Measurements from ENCODE around the gene ATF6. TPM values are rescaled to one million over a fixed set of nuclear protein-coding genes. Genes with fewer than 3 reads are reported as not detected.

The ATF6 gene
- total RNA-seq, 2 experiments from 2014 or later: 20.8 to 23.0 TPM

DNA sequence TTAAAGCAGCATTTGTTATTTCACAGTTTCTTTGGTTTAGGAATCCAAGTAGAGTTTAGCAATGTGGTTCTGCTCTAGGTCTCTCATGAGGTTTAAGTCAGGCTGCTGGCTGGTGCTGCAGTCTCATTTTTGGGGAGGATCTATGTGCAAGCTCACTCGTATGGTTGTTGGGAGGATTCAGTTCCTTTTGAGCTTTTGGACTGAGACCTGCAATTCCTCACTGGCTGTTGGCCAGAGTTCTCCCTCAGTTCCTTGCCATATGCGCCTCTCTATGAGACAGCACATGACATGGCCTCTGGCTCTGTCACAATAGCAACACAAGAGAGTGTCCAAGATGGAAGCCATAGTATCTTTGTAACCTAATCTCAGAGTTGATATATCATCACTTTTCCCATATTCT, 166.5 kb downstream of the ATF6 start:
- no peaks in the 10 kb centered on the region for H3K9me3 Mint-ChIP-seq
- no peak for DNase-seq
- no peak overlapping the region for H3K4me3 Mint-ChIP-seq
- no peak overlapping the region for H3K27ac Mint-ChIP-seq
- ChIA-PET CTCF (interaction anchor here (1.6 kb wide), 1 partner anchor 140 kb away, joined by 5 read pairs; no protein-coding TSS in a partner anchor), POLR2A (no interaction called here)
- peaks cover 35% of the 10 kb centered on the region for H3K4me1 Mint-ChIP-seq (ENCODE audit: low read depth)
- no peaks in the 10 kb centered on the region for H3K27me3 Mint-ChIP-seq
- intact Hi-C loops (cut with micrococcal nuclease): no loop called here
- H3K36me3 Mint-ChIP-seq: peaks cover 8% of the 10 kb centered on the region

DNA sequence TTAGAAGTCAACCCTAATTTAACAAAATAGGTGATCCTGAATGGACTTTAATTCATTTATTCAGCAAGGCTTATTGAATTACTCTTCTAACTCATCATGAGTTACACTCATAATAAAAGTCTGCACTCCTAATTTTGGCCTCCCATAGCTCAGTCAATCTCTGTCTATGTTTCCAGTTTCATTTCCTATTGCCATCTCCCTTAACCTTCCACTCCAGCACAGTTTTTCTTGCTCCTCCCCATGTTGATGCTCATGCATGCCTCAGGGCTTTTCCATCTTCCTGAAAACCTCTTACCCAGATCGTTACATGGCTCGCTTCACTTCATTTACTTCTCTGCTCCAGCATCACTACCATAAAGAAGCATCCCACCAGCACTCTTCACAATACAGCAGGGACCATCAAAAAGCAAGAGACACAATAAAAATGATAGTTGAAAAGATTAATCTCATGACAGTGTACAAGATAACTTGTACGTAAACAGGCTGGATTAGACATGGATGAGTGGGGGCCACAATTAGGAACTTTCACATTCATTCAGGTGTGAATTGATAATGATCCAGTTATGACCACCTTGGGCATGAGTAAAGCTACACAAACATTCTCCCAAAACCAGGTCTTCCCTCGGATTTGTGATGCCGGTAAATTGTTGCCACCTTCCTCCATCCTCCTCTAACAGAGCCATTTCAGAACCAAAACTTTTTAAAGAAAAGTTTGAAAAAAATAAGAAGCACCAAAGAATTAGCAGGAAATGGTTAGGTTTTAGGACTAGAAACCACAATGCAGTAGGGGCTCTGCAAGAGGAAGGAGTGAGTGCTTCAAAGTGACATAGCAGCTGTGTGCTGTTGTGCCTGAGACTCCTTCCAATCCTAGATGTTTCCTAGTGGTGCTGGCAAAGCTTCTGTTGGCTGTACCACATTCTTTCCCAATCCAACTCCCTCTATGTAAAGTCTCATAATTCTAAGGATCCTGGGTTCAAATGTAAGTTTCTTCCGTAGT, 167.8 kb downstream of the ATF6 start:
- Mint-ChIP-seq H3K27ac (peak overlapping the region; percentile 69), H3K36me3 (peaks cover 8% of the 10 kb centered on the region), H3K4me1 (ENCODE audit: low read depth) (peaks cover 35% of the 10 kb centered on the region), H3K9me3 (no peaks in the 10 kb centered on the region), H3K4me3 (no peak overlapping the region), H3K27me3 (no peaks in the 10 kb centered on the region)
- no peak for DNase-seq
- ChIA-PET POLR2A (no interaction called here), CTCF (interaction anchor here (1.6 kb wide), 1 partner anchor 141 kb away, joined by 5 read pairs; no protein-coding TSS in a partner anchor)
- intact Hi-C loops (cut with micrococcal nuclease): loop anchor here (1.0 to 2.0 kb wide), 2 partner anchors 19 to 28 kb away; no protein-coding TSS in a partner anchor

DNA sequence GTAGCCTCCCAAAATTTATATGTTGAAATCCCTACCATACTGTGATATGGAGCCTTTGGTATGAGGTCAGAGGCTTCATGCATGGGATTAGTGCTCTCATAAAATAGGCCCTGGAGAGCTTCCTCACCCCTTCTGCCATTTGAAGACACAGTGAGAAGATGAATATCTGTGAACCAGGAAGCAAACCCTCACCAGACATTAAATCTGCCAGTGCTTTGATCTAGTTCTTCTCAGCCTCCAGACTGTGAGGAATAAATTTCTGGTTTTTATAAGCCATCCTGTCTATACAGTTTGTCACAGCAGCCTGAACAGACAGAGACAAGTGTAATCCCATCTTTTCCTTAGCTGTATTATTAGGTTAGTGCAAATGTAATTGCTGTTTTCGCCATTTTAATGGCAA, 169.1 kb downstream of the ATF6 start:
- no peaks in the 10 kb centered on the region for H3K27me3 Mint-ChIP-seq
- no peak for DNase-seq
- H3K27ac Mint-ChIP-seq: no peak overlapping the region
- intact Hi-C loops (cut with micrococcal nuclease): loop anchor here (2.0 kb wide), 1 partner anchor 20 kb away; no protein-coding TSS in a partner anchor
- peaks cover 35% of the 10 kb centered on the region for H3K4me1 Mint-ChIP-seq (ENCODE audit: low read depth)
- ChIA-PET CTCF (interaction anchor here (0.7 kb wide), 1 partner anchor 22 kb away, joined by 3 read pairs; no protein-coding TSS in a partner anchor), POLR2A (no interaction called here)
- H3K36me3 Mint-ChIP-seq: peaks cover 7% of the 10 kb centered on the region
- H3K4me3 Mint-ChIP-seq: no peak overlapping the region
- H3K9me3 Mint-ChIP-seq: no peaks in the 10 kb centered on the region

DNA sequence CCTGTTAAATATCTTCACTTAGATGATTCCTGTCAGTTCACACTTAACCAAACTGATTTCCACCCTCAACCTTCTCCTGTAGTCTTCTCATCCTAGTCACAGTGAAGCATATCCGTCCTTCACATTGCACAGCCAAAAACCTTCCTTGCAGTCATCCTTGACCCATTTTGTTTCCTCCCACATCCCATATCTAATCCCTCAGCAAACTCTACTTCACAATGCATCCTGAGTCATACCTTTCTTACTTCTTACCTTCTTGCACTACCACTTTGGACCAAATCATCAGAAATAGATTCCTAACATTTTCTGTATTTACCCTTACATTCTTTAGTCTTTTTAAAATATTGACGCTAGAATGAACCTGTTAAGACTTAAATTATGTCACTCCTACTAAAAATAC, 170.7 kb downstream of the ATF6 start:
- Mint-ChIP-seq H3K9me3 (no peaks in the 10 kb centered on the region), H3K27me3 (no peaks in the 10 kb centered on the region), H3K4me1 (ENCODE audit: low read depth) (peaks cover 35% of the 10 kb centered on the region), H3K36me3 (peaks cover 11% of the 10 kb centered on the region), H3K27ac (no peak overlapping the region), H3K4me3 (no peak overlapping the region)
- POLR2A ChIA-PET: no interaction called here
- DNase-seq: no peak
- CTCF ChIA-PET: no interaction called here
- intact Hi-C loops (cut with micrococcal nuclease): no loop called here

DNA sequence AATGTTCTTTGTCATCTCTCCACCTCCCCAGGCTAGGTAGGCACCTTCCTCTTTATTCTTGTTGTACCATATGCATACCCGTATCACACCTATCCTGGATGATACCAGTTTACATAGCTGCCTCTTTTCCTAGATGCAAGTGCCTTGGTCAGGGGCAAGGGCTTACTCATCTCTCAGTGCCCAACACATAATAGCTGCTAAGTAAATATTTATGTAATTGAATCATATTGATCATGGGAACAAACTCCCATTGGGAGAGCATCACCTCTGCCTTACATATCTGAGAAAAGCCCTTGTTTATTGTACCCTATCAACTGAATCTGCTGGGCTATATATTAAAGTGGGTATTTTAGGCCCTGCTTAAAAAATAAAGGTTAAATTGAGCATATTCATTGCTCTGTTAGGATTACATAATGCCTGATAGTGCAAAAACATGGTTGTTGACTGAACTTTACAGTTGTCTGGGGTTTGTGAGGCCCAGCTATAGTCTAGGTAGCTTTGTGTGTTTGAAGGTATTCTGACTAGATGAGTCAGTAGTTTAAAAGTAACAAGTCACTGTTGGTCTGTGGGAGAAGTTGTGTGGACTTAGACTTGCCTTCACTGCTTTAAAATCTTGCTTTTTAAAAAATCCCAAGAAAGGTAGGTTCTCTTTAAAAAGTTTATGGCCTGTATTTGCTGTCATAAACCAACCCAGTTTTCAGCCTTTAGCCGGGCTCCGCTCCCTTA, 174.9 kb downstream of the ATF6 start:
- no peaks in the 10 kb centered on the region for H3K9me3 Mint-ChIP-seq
- intact Hi-C loops (cut with micrococcal nuclease): no loop called here
- POLR2A ChIA-PET: no interaction called here
- H3K36me3 Mint-ChIP-seq: peaks cover 26% of the 10 kb centered on the region
- no peak for DNase-seq
- H3K4me1 Mint-ChIP-seq (ENCODE audit: low read depth): peaks cover 3% of the 10 kb centered on the region
- H3K4me3 Mint-ChIP-seq: no peak overlapping the region
- H3K27me3 Mint-ChIP-seq: no peaks in the 10 kb centered on the region
- no peak overlapping the region for H3K27ac Mint-ChIP-seq
- CTCF ChIA-PET: interaction anchor here (0.7 kb wide), 1 partner anchor 14 kb away, joined by 3 read pairs; no protein-coding TSS in a partner anchor

DNA sequence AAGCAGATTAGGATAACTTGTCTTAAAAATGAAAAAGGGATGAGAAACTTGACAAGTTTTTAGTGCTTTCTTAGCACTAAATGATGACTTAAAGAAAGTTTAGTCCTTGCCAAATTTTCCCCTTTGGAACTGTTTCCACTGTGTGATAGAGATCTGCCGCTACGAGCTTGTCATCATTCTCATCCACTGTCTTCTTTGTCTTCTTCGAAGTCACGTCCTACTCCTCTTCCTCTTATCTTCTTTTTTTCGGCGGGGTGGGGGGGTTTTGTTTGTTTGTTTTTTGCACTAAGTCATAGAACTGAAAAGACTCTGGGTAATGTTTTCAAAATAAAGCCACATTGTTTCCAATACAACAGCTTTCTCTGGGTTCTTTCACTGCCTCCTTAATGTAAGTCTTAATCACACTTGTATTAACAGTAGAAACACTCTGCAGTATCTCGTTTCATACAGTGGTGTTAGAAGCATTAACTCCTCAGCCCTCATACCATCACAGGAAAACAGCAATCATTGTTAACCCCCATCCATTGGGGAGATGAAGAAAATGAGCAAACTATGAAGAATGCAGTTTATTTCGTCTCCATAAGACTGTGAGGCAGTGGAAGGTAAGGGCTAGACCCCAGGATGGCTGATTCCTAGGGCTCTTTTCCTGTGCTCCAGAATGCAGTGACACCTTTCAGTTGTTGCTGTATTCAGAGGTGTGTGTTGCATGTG, 175.8 kb downstream of the ATF6 start:
- H3K4me3 Mint-ChIP-seq: no peak overlapping the region
- no peak for DNase-seq
- ChIA-PET CTCF (interaction anchor here (0.7 kb wide), 1 partner anchor 450 kb away, joined by 3 read pairs; no protein-coding TSS in a partner anchor), POLR2A (no interaction called here)
- H3K4me1 Mint-ChIP-seq (ENCODE audit: low read depth): peaks cover under 1% of the 10 kb centered on the region
- H3K9me3 Mint-ChIP-seq: no peaks in the 10 kb centered on the region
- H3K36me3 Mint-ChIP-seq: peaks cover 24% of the 10 kb centered on the region
- H3K27me3 Mint-ChIP-seq: no peaks in the 10 kb centered on the region
- intact Hi-C loops (cut with micrococcal nuclease): no loop called here
- no peak overlapping the region for H3K27ac Mint-ChIP-seq

DNA sequence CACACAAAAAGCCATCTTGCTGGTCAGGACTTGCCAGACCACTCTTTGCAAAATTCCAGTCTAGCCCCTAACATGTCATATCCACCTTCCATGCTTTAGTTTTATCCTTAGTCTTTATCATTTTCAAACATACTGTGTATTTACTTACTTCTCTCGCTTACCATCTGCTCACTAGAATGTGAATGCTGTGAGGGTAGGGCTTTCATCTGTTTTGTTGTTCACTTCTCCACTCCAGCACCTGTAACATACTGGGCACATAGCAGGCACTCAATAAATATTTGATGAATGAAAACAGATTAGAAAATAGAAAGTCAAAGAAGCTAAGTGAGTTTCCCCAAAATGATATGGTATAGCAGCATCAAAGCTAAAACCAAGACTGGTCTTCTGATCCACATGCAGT, 177.6 kb downstream of the ATF6 start:
- Mint-ChIP-seq H3K27me3 (no peaks in the 10 kb centered on the region), H3K4me3 (no peak overlapping the region), H3K36me3 (peaks cover 24% of the 10 kb centered on the region), H3K27ac (no peak overlapping the region), H3K9me3 (no peaks in the 10 kb centered on the region), H3K4me1 (ENCODE audit: low read depth) (no peaks in the 10 kb centered on the region)
- ChIA-PET CTCF (no interaction called here), POLR2A (no interaction called here)
- no peak for DNase-seq
- intact Hi-C loops (cut with micrococcal nuclease): no loop called here

DNA sequence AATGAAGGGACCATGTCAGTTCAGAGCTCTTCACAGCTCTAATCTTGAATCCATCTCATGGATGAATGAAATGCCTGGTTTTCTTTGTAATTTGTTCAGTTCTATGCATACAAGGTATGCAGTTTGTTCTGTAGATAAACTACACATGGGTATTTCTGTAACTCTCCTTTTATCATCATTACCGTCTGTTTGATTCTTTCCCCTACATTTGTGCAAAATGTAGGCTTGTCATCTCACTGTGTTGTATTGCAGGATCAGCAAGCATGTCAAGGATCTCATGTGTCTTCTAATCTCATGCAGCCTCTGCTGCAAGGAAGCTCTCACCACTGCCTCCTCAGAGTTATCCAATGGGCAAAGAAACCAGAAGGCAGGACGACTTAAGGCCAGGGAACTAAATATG, 178.3 kb downstream of the ATF6 start:
- no peak overlapping the region for H3K27ac Mint-ChIP-seq
- ChIA-PET CTCF (no interaction called here), POLR2A (no interaction called here)
- no peaks in the 10 kb centered on the region for H3K9me3 Mint-ChIP-seq
- no peaks in the 10 kb centered on the region for H3K4me1 Mint-ChIP-seq (ENCODE audit: low read depth)
- DNase-seq: no peak
- H3K4me3 Mint-ChIP-seq: no peak overlapping the region
- peaks cover 24% of the 10 kb centered on the region for H3K36me3 Mint-ChIP-seq
- intact Hi-C loops (cut with micrococcal nuclease): no loop called here
- no peaks in the 10 kb centered on the region for H3K27me3 Mint-ChIP-seq

DNA sequence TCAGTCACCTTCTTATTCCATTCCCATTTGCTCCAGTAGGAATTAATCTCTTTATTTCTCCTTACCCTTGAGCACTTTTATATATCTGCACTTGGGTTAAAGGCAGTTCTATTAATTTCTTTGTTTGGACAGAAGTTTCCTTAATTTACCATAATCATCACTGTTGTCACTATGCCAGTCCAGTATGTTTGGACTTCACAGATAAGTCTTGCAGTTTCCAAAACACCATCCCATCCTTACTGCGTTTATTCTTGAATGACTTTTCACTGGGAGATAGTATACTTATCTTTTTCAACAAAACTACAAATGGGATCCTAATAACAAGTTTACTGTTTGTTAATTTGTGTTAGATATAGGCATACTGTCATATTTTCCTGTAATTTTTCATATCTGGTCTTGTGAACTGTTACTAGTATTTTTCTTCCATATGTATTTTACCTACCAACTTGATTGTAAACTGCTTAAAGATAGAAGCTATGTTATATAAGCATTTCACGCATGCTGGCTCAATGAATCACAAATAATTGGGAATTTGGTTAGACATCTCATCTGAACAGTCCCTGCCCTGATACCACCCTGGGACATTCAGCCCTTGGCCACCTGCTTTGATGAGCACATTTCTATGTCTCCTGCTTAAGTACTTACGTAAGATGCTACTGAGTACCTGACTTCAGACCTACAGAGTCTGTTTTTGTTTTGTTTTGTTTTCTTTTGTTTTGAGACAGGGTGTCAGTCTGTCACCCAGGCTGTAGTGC, 179.4 kb downstream of the ATF6 start:
- peaks cover 24% of the 10 kb centered on the region for H3K36me3 Mint-ChIP-seq
- H3K4me3 Mint-ChIP-seq: no peak overlapping the region
- no peaks in the 10 kb centered on the region for H3K4me1 Mint-ChIP-seq (ENCODE audit: low read depth)
- H3K27me3 Mint-ChIP-seq: no peaks in the 10 kb centered on the region
- ChIA-PET CTCF (no interaction called here), POLR2A (no interaction called here)
- no peak for DNase-seq
- H3K9me3 Mint-ChIP-seq: no peaks in the 10 kb centered on the region
- no peak overlapping the region for H3K27ac Mint-ChIP-seq
- intact Hi-C loops (cut with micrococcal nuclease): loop anchor here (5.0 kb wide), 1 partner anchor 33 kb away; no protein-coding TSS in a partner anchor

DNA sequence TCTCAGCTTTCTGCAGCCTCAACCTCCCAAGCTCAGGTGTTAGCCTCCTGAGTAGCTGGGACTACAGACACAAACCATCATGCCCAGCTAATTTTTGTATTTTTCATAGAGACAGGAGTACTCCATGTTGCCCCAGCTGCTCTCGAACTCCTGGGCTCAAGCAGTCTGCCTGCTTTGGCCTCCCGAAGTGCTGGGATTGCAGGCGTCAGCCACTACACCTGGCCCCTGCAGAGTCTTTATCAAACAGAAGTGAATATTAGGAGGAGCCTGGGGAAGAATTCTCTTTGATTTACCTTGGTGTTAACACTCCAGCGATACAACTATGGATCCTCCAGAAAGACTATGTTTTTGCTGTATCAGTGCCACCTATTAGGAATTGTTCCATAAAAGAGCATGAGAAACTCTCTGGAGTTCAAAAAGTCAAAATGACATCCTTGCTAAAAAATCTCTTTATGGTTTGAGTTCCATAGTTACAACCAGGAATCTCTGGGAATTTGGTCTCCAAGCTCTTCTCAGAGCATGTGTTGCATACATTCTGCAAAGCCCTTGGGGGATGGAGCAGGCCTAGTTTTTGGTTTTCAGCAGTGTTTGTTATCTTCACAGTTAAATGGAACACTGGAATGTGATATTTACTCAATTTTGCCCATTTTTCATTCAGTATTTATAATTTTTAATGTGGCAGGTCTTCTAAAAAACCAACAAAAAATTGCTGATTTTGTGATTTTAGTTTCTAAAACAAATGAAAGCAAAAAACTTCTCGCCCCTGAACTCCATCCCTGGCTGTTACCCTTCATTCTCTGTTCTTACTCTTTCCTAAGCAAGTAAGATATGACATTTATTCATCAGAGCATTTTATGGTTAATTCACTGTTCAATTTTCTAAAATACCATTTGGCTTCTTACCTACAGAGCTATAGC, 180.2 kb downstream of the ATF6 start:
- H3K4me1 Mint-ChIP-seq (ENCODE audit: low read depth): peaks cover under 1% of the 10 kb centered on the region
- H3K27ac Mint-ChIP-seq: no peak overlapping the region
- no peak for DNase-seq
- H3K36me3 Mint-ChIP-seq: peaks cover 22% of the 10 kb centered on the region
- H3K4me3 Mint-ChIP-seq: no peak overlapping the region
- ChIA-PET POLR2A (no interaction called here), CTCF (no interaction called here)
- H3K27me3 Mint-ChIP-seq: no peaks in the 10 kb centered on the region
- intact Hi-C loops (cut with micrococcal nuclease): loop anchor here (5.0 kb wide), 1 partner anchor 34 kb away; no protein-coding TSS in a partner anchor
- no peaks in the 10 kb centered on the region for H3K9me3 Mint-ChIP-seq

DNA sequence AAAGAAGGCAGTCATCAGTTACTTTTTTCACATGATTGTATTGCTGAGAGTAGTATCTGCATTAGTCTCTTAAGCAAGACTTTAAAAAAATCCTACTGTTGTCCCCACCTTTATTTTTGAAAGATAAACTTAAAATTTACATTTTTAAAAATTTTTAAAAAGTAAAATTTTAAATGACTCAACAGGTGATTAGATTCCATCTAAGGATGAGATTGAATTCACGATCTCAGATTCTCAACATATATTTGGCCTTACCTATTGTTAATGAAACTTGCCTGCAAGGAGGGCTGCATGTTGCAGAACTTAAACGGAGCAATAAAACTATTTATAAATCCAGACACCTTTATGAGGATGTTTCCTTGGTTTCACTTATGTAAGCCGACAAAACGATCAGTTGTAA, 182.3 kb downstream of the ATF6 start:
- Mint-ChIP-seq H3K4me3 (no peak overlapping the region), H3K9me3 (no peaks in the 10 kb centered on the region), H3K27ac (no peak overlapping the region), H3K4me1 (ENCODE audit: low read depth) (peaks cover 5% of the 10 kb centered on the region), H3K27me3 (no peaks in the 10 kb centered on the region), H3K36me3 (peaks cover 17% of the 10 kb centered on the region)
- ChIA-PET POLR2A (no interaction called here), CTCF (no interaction called here)
- DNase-seq: no peak
- intact Hi-C loops (cut with micrococcal nuclease): loop anchor here (5.0 kb wide), 1 partner anchor 36 kb away; no protein-coding TSS in a partner anchor

Measured in activated CD4-positive, alpha-beta memory T cell treated with anti-CD3 and anti-CD28 coated beads for 36 hours (primary cell).